HEK293T (cell line): Measurements from ENCODE around the gene NRP2.

Experiments used
- CTCF ChIA-PET: fragments of 350-600 bp; formaldehyde crosslinking; extraction: SDS; loops from one replicate; lab custom pipeline; 2021; ENCODE audit warnings: antibody characterized with exemption, inconsistent platforms; lab: Yijun Ruan, JAX
- POLR2A ChIA-PET: fragments of 350-600 bp; formaldehyde crosslinking; extraction: SDS; loops from one replicate; lab custom pipeline; 2020; ENCODE audit warnings: antibody characterized with exemption, inconsistent platforms; lab: Yijun Ruan, JAX
- DNase-seq: peaks from one replicate; pipeline ENCODE4 v3.0.0; 2012; ENCODE audit warnings: mixed read lengths; ENCODE audit errors: extremely low spot score
- ARNT ChIP-seq: fragments of 450-650 bp; IDR thresholded peaks from 2 replicates; pipeline ENCODE4 v1.6.1; 2017; ENCODE audit warnings: mild to moderate bottlenecking
- BHLHE40 ChIP-seq: fragments of 450-650 bp; IDR thresholded peaks from 2 replicates; pipeline ENCODE4 v1.6.1; 2016; ENCODE audit warnings: mild to moderate bottlenecking, moderate library complexity, borderline replicate concordance
- CTBP1 ChIP-seq: fragments of 450-650 bp; IDR thresholded peaks from 2 replicates; pipeline ENCODE4 v1.6.1; 2016; ENCODE audit warnings: borderline replicate concordance
- ELF4 ChIP-seq: fragments of 450-650 bp; IDR thresholded peaks from 2 replicates; pipeline ENCODE4 v1.6.1; 2017; ENCODE audit warnings: antibody characterized with exemption
- FOXA1 ChIP-seq: fragments of 450-650 bp; IDR thresholded peaks from 2 replicates; pipeline ENCODE4 v1.6.1; 2016; ENCODE audit warnings: mild to moderate bottlenecking
- FOXK2 ChIP-seq: fragments of 450-650 bp; IDR thresholded peaks from 2 replicates; pipeline ENCODE4 v1.6.1; 2016; ENCODE audit warnings: mild to moderate bottlenecking
- FOXM1 ChIP-seq: fragments of 450-650 bp; IDR thresholded peaks from 2 replicates; pipeline ENCODE4 v1.6.1; 2017; ENCODE audit warnings: mild to moderate bottlenecking, borderline replicate concordance
- HDGF ChIP-seq: fragments of 450-650 bp; IDR thresholded peaks from 2 replicates; pipeline ENCODE4 v1.6.1; 2017; ENCODE audit warnings: antibody characterized with exemption, borderline replicate concordance
- L3MBTL2 ChIP-seq: fragments of 450-650 bp; conservative IDR thresholded peaks from 2 replicates; pipeline ENCODE4 v1.6.1; 2016; ENCODE audit warnings: mild to moderate bottlenecking
- LEF1 ChIP-seq: fragments of 450-650 bp; IDR thresholded peaks from 2 replicates; pipeline ENCODE4 v1.6.1; 2017; ENCODE audit warnings: mild to moderate bottlenecking, borderline replicate concordance
- NFRKB ChIP-seq: fragments of 450-650 bp; IDR thresholded peaks from 2 replicates; pipeline ENCODE4 v1.6.1; 2016; ENCODE audit warnings: mild to moderate bottlenecking, moderate library complexity
- PKNOX1 ChIP-seq: fragments of 450-650 bp; IDR thresholded peaks from 2 replicates; pipeline ENCODE4 v1.6.1; 2016
- SP1 ChIP-seq: fragments of 450-650 bp; IDR thresholded peaks from 2 replicates; pipeline ENCODE4 v1.6.1; 2017
- SUZ12 ChIP-seq: fragments of 450-650 bp; IDR thresholded peaks from 2 replicates; pipeline ENCODE4 v1.6.1; 2016; ENCODE audit warnings: mild to moderate bottlenecking
- TARDBP ChIP-seq: fragments of 450-650 bp; IDR thresholded peaks from 2 replicates; pipeline ENCODE4 v1.6.1; 2016
- ZNF384 ChIP-seq: fragments of 450-650 bp; IDR thresholded peaks from 2 replicates; pipeline ENCODE4 v1.6.1; 2016

NRP2 gene

DNA sequence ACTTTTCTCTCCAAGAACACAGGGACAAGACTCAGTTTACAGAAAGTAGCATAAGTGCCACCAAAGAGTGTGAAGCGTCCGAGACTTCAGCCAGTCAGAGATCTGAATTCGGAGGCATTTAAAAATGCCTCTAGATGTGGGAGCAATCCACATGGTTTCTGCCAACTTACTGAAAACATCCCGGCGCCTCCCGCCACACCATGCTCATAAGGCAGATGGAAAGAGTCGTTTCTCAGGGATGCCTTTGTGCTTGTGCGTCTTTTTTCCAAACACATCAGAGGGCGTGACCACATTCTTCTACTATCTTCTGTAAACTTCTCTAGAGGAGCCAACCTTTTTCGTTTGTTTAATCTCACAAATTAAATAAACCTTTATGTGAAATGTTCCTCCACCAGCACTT lies 88.7 kb downstream of the NRP2 start:
- no peak for TF ChIP-seq L3MBTL2
- no peak for DNase-seq
- CTCF ChIA-PET = interaction anchor here (0.7 kb wide), 1 partner anchor 155 kb away, joined by 3 read pairs; no protein-coding TSS in a partner anchor

GRCh38 chr2:205771666-205772065 lies 89.4 kb downstream of the NRP2 start:
- ChIA-PET CTCF (no interaction called here), POLR2A (no interaction called here)
- TF ChIP-seq FOXK2 (no peak), FOXM1 (no peak), ARNT (no peak), TARDBP (no peak), PKNOX1 (no peak), L3MBTL2 (no peak), SUZ12 (no peak), NFRKB (no peak), ELF4 (no peak), CTBP1 (no peak), ZNF384 (no peak), SP1 (no peak), HDGF (no peak), FOXA1 (no peak), BHLHE40 (no peak)
- DNase-seq = no peak

More for the DNA sequence above, 88.7 kb downstream of the NRP2 start:
- POLR2A ChIA-PET = no interaction called here

DNA sequence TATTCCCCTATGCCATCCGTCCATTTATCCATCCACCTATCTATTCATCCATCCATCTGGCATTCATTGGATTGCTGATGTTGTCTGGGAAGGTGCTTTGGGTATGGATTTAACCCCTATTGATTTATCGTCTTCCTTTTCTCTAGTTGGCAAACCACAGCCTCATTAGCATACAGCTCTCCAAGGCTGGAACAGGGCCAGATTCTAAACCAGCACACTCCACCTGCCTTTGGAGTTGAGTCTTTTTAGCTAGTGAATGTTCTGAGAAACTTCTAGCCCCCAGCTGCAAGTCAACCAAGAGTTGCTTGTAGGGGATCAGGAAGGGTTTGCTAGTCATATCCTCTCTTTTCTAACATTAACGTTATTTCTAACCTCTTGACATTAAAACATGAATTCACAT lies 90.7 kb downstream of the NRP2 start:
- no peak for DNase-seq
- ChIA-PET CTCF (no interaction called here), POLR2A (no interaction called here)
- no peak for TF ChIP-seq SUZ12
- no peak for TF ChIP-seq L3MBTL2
- no peak for TF ChIP-seq LEF1

- no peak for DNase-seq
- POLR2A ChIA-PET = no interaction called here
- CTCF ChIA-PET = interaction anchor here (4.5 kb wide), 1 partner anchor 151 kb away, joined by 25 read pairs; no protein-coding TSS in a partner anchor
- no peak for TF ChIP-seq CTBP1
- TF ChIP-seq FOXM1 = no peak
- no peak for TF ChIP-seq ARNT
- TF ChIP-seq BHLHE40 = no peak
- no peak for TF ChIP-seq ZNF384
- TF ChIP-seq FOXK2 = no peak
- no peak for TF ChIP-seq HDGF
- no peak for TF ChIP-seq SP1
- TF ChIP-seq PKNOX1 = no peak
- no peak for TF ChIP-seq L3MBTL2
- no peak for TF ChIP-seq FOXA1
- no peak for TF ChIP-seq LEF1
Measured at GRCh38 chr2:205773989-205774388, 91.7 kb downstream of the NRP2 start.

- TF ChIP-seq LEF1 = no peak
- no peak for TF ChIP-seq FOXM1
- no peak for TF ChIP-seq PKNOX1
- no peak for TF ChIP-seq FOXK2
- no peak for TF ChIP-seq HDGF
- no peak for TF ChIP-seq CTBP1
- no peak for TF ChIP-seq NFRKB
- no peak for TF ChIP-seq TARDBP
- TF ChIP-seq FOXA1 = no peak
- TF ChIP-seq ZNF384 = no peak
- TF ChIP-seq SUZ12 = no peak
- TF ChIP-seq BHLHE40 = no peak
- ChIA-PET POLR2A (no interaction called here), CTCF (interaction anchor here (0.6 to 4.5 kb wide), 4 partner anchors 150 to 1484 kb away, joined by 3 to 25 read pairs (median 3); no protein-coding TSS in a partner anchor)
- DNase-seq = no peak
Measured at GRCh38 chr2:205775097-205775877, 93.0 kb downstream of the NRP2 start.

GRCh38 chr2:205776139-205776538 lies 93.8 kb downstream of the NRP2 start:
- CTCF ChIA-PET = interaction anchor here (0.6 to 4.5 kb wide), 2 partner anchors 149 to 1485 kb away, joined by 3 to 25 read pairs; no protein-coding TSS in a partner anchor

More at GRCh38 chr2:205776139-205776538, 93.8 kb downstream of the NRP2 start:
- DNase-seq = peak; percentile 66
- POLR2A ChIA-PET = no interaction called here
- TF ChIP-seq TARDBP = no peak
- no peak for TF ChIP-seq L3MBTL2
- TF ChIP-seq BHLHE40 = no peak
- no peak for TF ChIP-seq ELF4
- no peak for TF ChIP-seq FOXM1
- no peak for TF ChIP-seq SUZ12
- TF ChIP-seq SP1 = no peak
- TF ChIP-seq PKNOX1 = no peak
- no peak for TF ChIP-seq FOXK2
- no peak for TF ChIP-seq FOXA1
- TF ChIP-seq CTBP1 = no peak
- no peak for TF ChIP-seq NFRKB
- no peak for TF ChIP-seq LEF1
- no peak for TF ChIP-seq ZNF384
- TF ChIP-seq HDGF = no peak
- TF ChIP-seq ARNT = no peak
